HEK293 (cell line): ENCODE data around the gene CXCL16.

Experiments
- CTCF ChIA-PET: fragments of 350-600 bp; formaldehyde crosslinking; extraction: SDS; loops from one replicate; lab custom pipeline; 2021; ENCODE audit warnings: antibody characterized with exemption; lab: Yijun Ruan, JAX
- POLR2A ChIA-PET: fragments of 300-600 bp; formaldehyde crosslinking; extraction: SDS; loops from one replicate; lab custom pipeline; 2020; ENCODE audit warnings: antibody characterized with exemption, inconsistent platforms; lab: Yijun Ruan, JAX
- H3K27ac ChIP-seq: fragments of 200-500 bp; sonication (Bioruptor generic); 2 replicates; pipeline ENCODE4 v1.5.1; 2014; ENCODE audit warnings: low read depth, low read length, control low read depth, inconsistent platforms; ENCODE audit errors: extremely low read depth
- H3K36me3 ChIP-seq, 2 experiments: fragments of 200-500 bp in 1 of 2; sonication (Bioruptor generic) in 1 of 2; 1 replicate in 1 of 2; 2 replicates in 1 of 2; pipeline ENCODE4 v1.5.1; 2014 to 2017; ENCODE audit warnings: inconsistent platforms in 2 of 2, low read length in 2 of 2; ENCODE audit not compliant: control insufficient read depth in 2 of 2, insufficient read depth in 1 of 2
- H3K4me1 ChIP-seq: fragments of 200-500 bp; sonication (Bioruptor generic); 2 replicates; pipeline ENCODE4 v1.5.1; 2014; ENCODE audit warnings: mild to moderate bottlenecking, low read length, inconsistent platforms; ENCODE audit not compliant: control insufficient read depth, insufficient read depth
- H3K4me3 ChIP-seq: 2 replicates; pipeline ENCODE4 v1.5.1; 2011; ENCODE audit warnings: low read depth, mild to moderate bottlenecking, control low read depth, low read length, moderate library complexity
- H3K9me3 ChIP-seq: fragments of 200-500 bp; sonication (Bioruptor generic); 2 replicates; pipeline ENCODE4 v1.5.1; 2014; ENCODE audit warnings: low read depth, low read length, inconsistent platforms; ENCODE audit not compliant: control insufficient read depth, insufficient read depth
- ELK4 ChIP-seq: IDR thresholded peaks from 2 replicates; pipeline ENCODE4 v1.6.1; 2011; ENCODE audit warnings: mild to moderate bottlenecking, low read depth, low read length, borderline replicate concordance
- GFI1B ChIP-seq: fragments of 450-650 bp; formaldehyde crosslinking; IDR thresholded peaks from 2 replicates; pipeline ENCODE4 v1.5.1; 2016; ENCODE audit warnings: missing biosample characterization, missing genetic modification characterization
- HOXD13 ChIP-seq: sonication (generic); formaldehyde crosslinking; IDR thresholded peaks from 2 replicates; pipeline ENCODE4 v1.8.0; 2022; ENCODE audit warnings: missing genetic modification reagents, borderline replicate concordance
- PRDM10 ChIP-seq: fragments of 450-650 bp; formaldehyde crosslinking; IDR thresholded peaks from 2 replicates; pipeline ENCODE4 v1.5.1; 2016; ENCODE audit warnings: missing biosample characterization, missing genetic modification characterization
- PRDM2 ChIP-seq: fragments of 450-650 bp; formaldehyde crosslinking; IDR thresholded peaks from 2 replicates; pipeline ENCODE4 v1.5.1; 2016; ENCODE audit warnings: missing biosample characterization, missing genetic modification characterization, borderline replicate concordance
- ZNF138 ChIP-seq: fragments of 450-650 bp; formaldehyde crosslinking; IDR thresholded peaks from 2 replicates; pipeline ENCODE4 v1.5.1; 2016; ENCODE audit warnings: missing biosample characterization, missing genetic modification characterization, borderline replicate concordance
- ZNF174 ChIP-seq: fragments of 450-650 bp; formaldehyde crosslinking; IDR thresholded peaks from 2 replicates; pipeline ENCODE4 v1.5.0; 2017; ENCODE audit warnings: missing biosample characterization, mild to moderate bottlenecking, missing genetic modification characterization
- ZNF501 ChIP-seq: fragments of 450-650 bp; formaldehyde crosslinking; IDR thresholded peaks from 2 replicates; pipeline ENCODE4 v1.5.1; 2016; ENCODE audit warnings: missing biosample characterization, missing genetic modification characterization

Gene CXCL16

GRCh38 chr17:4785311-4786105 lies 45.8 kb upstream of the CXCL16 start:
- CTCF ChIA-PET = interaction anchor here (0.5 to 1.2 kb wide), 3 partner anchors 22 to 395 kb away, joined by 3 read pairs; partner anchors contain the start of gene PLD2
- H3K27ac ChIP-seq = no peak overlapping the region

More at GRCh38 chr17:4785311-4786105, 45.8 kb upstream of the CXCL16 start:
- Histone ChIP-seq H3K4me1 (peaks cover 4% of the 10 kb centered on the region), H3K4me3 (no peak overlapping the region), H3K36me3 (no peaks in the 10 kb centered on the region), H3K9me3 (no peaks in the 10 kb centered on the region)
- no peak for TF ChIP-seq GFI1B (tag by site-specific recombination)
- no peak for TF ChIP-seq PRDM10
- TF ChIP-seq HOXD13 (CRISPR knock-in tag) = no peak
- TF ChIP-seq ZNF501 = no peak
- TF ChIP-seq PRDM2 (tag by site-specific recombination) = no peak
- TF ChIP-seq ZNF174 = no peak
- TF ChIP-seq ZNF138 (tag by site-specific recombination) = no peak
- no peak for TF ChIP-seq ELK4
- POLR2A ChIA-PET = no interaction called here
